HG03135 (cell line): Measurements from ENCODE around the gene ARSK.

Experiments used
- ATAC-seq: cut with Tn5 transposase; IDR thresholded peaks from one replicate; pipeline ENCODE4 v1.9.1; 2021; ENCODE audit warnings: mild to moderate bottlenecking, moderate library complexity; ENCODE audit not compliant: unreplicated experiment

Gene ARSK

GRCh38 chr5:95554647-95555548 lies at the start of gene ARSK, which contains the start of gene SKIC3:
Gene ARSK (plus strand): TSS chr5:95555101. CDS start chr5:95555279, 178 bp downstream.
Gene SKIC3 (minus strand): TSS chr5:95554977. CDS start chr5:95547150, 7,827 bp downstream.
- peak; percentile 91 for ATAC-seq

GRCh38 chr5:95508550-95508949 lies 46.4 kb upstream of the ARSK start:
- ATAC-seq = no peak

GRCh38 chr5:95511606-95512005 lies 43.3 kb upstream of the ARSK start:
- no peak for ATAC-seq

GRCh38 chr5:95518417-95518816 lies 36.5 kb upstream of the ARSK start:
- ATAC-seq = no peak

GRCh38 chr5:95519151-95519550 lies 35.8 kb upstream of the ARSK start:
- ATAC-seq = no peak

GRCh38 chr5:95519681-95520080 lies 35.2 kb upstream of the ARSK start:
- ATAC-seq = no peak

- ATAC-seq = no peak
These were observed 34.7 kb upstream of the ARSK start for GRCh38 chr5:95520206-95520605.

GRCh38 chr5:95524423-95524822 lies 30.5 kb upstream of the ARSK start:
- ATAC-seq = no peak

GRCh38 chr5:95526871-95527270 lies 28.0 kb upstream of the ARSK start:
- ATAC-seq = no peak

GRCh38 chr5:95528565-95528964 lies 26.3 kb upstream of the ARSK start:
- ATAC-seq = no peak

- no peak for ATAC-seq
These were observed 24.5 kb upstream of the ARSK start for GRCh38 chr5:95530416-95530815.

GRCh38 chr5:95531491-95531890 lies 23.4 kb upstream of the ARSK start:
- no peak for ATAC-seq

GRCh38 chr5:95532415-95532814 lies 22.5 kb upstream of the ARSK start:
- ATAC-seq = no peak

- ATAC-seq = no peak
These were observed 21.8 kb upstream of the ARSK start for GRCh38 chr5:95533106-95533505.

GRCh38 chr5:95533761-95534160 lies 21.1 kb upstream of the ARSK start:
- ATAC-seq = no peak

- ATAC-seq = no peak
These were observed 17.4 kb upstream of the ARSK start for GRCh38 chr5:95537501-95537900.

GRCh38 chr5:95543017-95543705 lies 11.7 kb upstream of the ARSK start:
- ATAC-seq = no peak

- no peak for ATAC-seq
These were observed 5.9 kb upstream of the ARSK start for GRCh38 chr5:95549030-95549429.

GRCh38 chr5:95554331-95554646 lies 612 bp upstream of the ARSK start:
- peak; percentile 27 for ATAC-seq

- no peak for ATAC-seq
These were observed 652 bp downstream of the ARSK start for GRCh38 chr5:95555553-95555952.

GRCh38 chr5:95557841-95558240 lies 2.9 kb downstream of the ARSK start:
- ATAC-seq = no peak

- ATAC-seq = no peak
These were observed 7.4 kb downstream of the ARSK start for GRCh38 chr5:95562282-95562681.
